GM12878 (cell line): ENCODE measurements around the gene LCE2A.

Experiments used
- CBX3 ChIP-seq: fragments of 200-600 bp; sonication (generic); IDR thresholded peaks from 2 replicates; pipeline ENCODE4 v1.6.1; 2016; ENCODE audit warnings: low read depth, borderline replicate concordance
- ESRRA ChIP-seq: IDR thresholded peaks from 2 replicates; pipeline ENCODE4 v1.6.1; 2012; ENCODE audit warnings: mild to moderate bottlenecking, low read length, improper control_type of control experiment
- YY1 ChIP-seq: IDR thresholded peaks from 2 replicates; pipeline ENCODE4 v1.6.1; 2011; ENCODE audit warnings: low read depth, mild to moderate bottlenecking, low read length
- TF ChIP-seq, protein P1 (sequence below), 3 experiments: IDR thresholded peaks in 2 of 3; conservative IDR thresholded peaks in 1 of 3; 2 replicates each; pipeline ENCODE4 v1.5.1; 2011; ENCODE audit warnings: low read depth in 3 of 3, low read length in 3 of 3, mild to moderate bottlenecking in 3 of 3, control low read depth in 2 of 3, moderate library complexity in 2 of 3, inconsistent platforms in 1 of 3, mixed read lengths in 1 of 3; ENCODE audit not compliant: control insufficient read depth in 2 of 3, insufficient read depth in 1 of 3; ENCODE audit errors: extremely low read depth in 1 of 3

GRCh38 chr1:152697701-152698600 is at the start of gene LCE2A:
- TF ChIP-seq ESRRA (no peak), CBX3 (no peak), YY1 (no peak)
- TF ChIP-seq, protein P1, sequence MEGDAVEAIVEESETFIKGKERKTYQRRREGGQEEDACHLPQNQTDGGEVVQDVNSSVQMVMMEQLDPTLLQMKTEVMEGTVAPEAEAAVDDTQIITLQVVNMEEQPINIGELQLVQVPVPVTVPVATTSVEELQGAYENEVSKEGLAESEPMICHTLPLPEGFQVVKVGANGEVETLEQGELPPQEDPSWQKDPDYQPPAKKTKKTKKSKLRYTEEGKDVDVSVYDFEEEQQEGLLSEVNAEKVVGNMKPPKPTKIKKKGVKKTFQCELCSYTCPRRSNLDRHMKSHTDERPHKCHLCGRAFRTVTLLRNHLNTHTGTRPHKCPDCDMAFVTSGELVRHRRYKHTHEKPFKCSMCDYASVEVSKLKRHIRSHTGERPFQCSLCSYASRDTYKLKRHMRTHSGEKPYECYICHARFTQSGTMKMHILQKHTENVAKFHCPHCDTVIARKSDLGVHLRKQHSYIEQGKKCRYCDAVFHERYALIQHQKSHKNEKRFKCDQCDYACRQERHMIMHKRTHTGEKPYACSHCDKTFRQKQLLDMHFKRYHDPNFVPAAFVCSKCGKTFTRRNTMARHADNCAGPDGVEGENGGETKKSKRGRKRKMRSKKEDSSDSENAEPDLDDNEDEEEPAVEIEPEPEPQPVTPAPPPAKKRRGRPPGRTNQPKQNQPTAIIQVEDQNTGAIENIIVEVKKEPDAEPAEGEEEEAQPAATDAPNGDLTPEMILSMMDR (IDR thresholded peaks at IDR 0.05 in 2 of 3, conservative IDR thresholded peaks at IDR 0.05 in 1 of 3; ENCODE audit: control insufficient read depth in 2 of 3, extremely low read depth in 1 of 3, insufficient read depth in 1 of 3, low read depth in 3 of 3, low read length in 3 of 3), result no peak
